Measurements from ENCODE around the gene RNU5D-1.

- TF ChIP-seq CTCF (conservative IDR thresholded peaks at IDR 0.05 in 1 of 2, IDR thresholded peaks at IDR 0.05 in 1 of 2; ENCODE audit: extremely low read depth in 1 of 2, insufficient read depth in 1 of 2, low read depth in 1 of 2, low read length in 2 of 2) (no peak), EZH2 (IDR thresholded peaks at IDR 0.05; ENCODE audit: borderline replicate concordance, low read length) (no peak)
Observed at GRCh38 chr1:44717653-44718052, 13.3 kb downstream of the RNU5D-1 start.

All from mammary epithelial cell (primary cell).